ENCODE measurements around the gene SOX13. TPM values are rescaled to one million over a fixed set of nuclear protein-coding genes. Genes with fewer than 3 reads are reported as not detected.

Gene SOX13
- total RNA-seq, 1 donor = 3.3 TPM

DNA sequence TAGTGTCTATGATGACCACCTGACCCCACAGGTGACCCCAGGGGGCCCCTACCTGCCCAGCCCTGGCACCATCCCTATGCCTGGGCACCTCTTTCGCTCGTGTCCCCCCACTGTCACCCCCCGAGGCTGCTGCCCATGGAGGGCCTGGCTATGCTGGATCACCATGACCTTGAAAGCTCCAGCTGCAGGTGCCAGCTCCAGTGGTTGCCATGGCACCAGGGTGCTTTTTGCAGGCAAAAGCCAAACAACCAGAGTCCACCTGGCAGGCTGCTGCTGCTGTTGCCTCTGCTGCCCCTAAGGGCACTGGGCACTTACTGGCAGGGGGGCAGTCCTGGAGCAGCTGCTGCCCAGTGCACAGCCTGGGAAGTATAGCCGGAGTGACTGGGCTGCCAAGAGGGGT lies 57.3 kb downstream of the SOX13 start:
- no peak overlapping the region for H3K4me3 ChIP-seq (ENCODE audit: low read depth, low read length)
- TF ChIP-seq CTCF (IDR thresholded peaks at IDR 0.05; ENCODE audit: insufficient read depth, low read length) = no peak
- no peak for DNase-seq (ENCODE audit: low read depth)

GRCh38 chr1:204130981-204131892 lies 58.3 kb downstream of the SOX13 start:
- peak; percentile 30 for TF ChIP-seq CTCF (IDR thresholded peaks at IDR 0.05; ENCODE audit: insufficient read depth, low read length)
- no peak overlapping the region for H3K4me3 ChIP-seq (ENCODE audit: low read depth, low read length)
- DNase-seq (ENCODE audit: low read depth) = peak; percentile 92

- no peak for TF ChIP-seq CTCF (IDR thresholded peaks at IDR 0.05; ENCODE audit: insufficient read depth, low read length)
- no peak for DNase-seq (ENCODE audit: low read depth)
- no peak overlapping the region for H3K4me3 ChIP-seq (ENCODE audit: low read depth, low read length)
Measured at GRCh38 chr1:204131978-204132377, 59.1 kb downstream of the SOX13 start.

GRCh38 chr1:204132718-204133117 lies 59.8 kb downstream of the SOX13 start:
- no peak for DNase-seq (ENCODE audit: low read depth)
- TF ChIP-seq CTCF (IDR thresholded peaks at IDR 0.05; ENCODE audit: insufficient read depth, low read length) = no peak

GRCh38 chr1:204134103-204134502 lies 61.2 kb downstream of the SOX13 start:
- DNase-seq (ENCODE audit: low read depth) = no peak
- TF ChIP-seq CTCF (IDR thresholded peaks at IDR 0.05; ENCODE audit: insufficient read depth, low read length) = no peak
- H3K4me3 ChIP-seq (ENCODE audit: low read depth, low read length) = no peak overlapping the region

More at GRCh38 chr1:204132718-204133117, 59.8 kb downstream of the SOX13 start:
- no peak overlapping the region for H3K4me3 ChIP-seq (ENCODE audit: low read depth, low read length)

DNA sequence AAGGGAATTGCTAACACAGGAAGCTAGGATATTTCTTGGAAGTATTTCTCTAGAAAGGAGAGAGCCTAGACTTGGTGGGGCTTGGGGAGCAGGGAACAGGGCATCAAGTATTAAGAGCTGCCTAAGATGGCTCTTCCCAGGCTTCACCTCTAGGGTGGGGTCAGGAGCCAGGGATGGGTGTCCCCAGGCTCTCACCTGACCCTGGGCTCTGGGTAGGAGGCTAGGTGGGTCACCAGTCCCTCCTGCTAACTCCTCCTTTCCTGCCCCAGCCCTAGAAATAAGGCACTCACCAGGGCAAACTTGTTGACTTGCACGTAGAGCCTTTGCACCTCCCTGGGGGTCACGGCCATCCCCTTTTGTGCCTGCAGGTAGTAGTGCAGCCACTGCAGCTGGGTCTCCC lies 63.9 kb downstream of the SOX13 start:
- TF ChIP-seq CTCF (IDR thresholded peaks at IDR 0.05; ENCODE audit: insufficient read depth, low read length) = no peak
- no peak overlapping the region for H3K4me3 ChIP-seq (ENCODE audit: low read depth, low read length)
- DNase-seq (ENCODE audit: low read depth) = no peak
